A673 (cell line): ENCODE measurements around the gene LIX1L. TPM values are rescaled to one million over a fixed set of nuclear protein-coding genes. Genes with fewer than 3 reads are reported as not detected.

ENCODE experiments used
- BruUV-seq: library from RNA; stranded (reverse); fragments of 400-500 nt; replicated peaks from 2 replicates; lab custom pipeline; 2021; lab: Mats Ljungman, UMichigan
- CTCF ChIA-PET: fragments of 300-600 bp; sonication (Branson Sonifier 250); formaldehyde crosslinking; loops from one replicate; lab custom pipeline; 2022; ENCODE audit warnings: antibody characterized with exemption; lab: Charles Lee
- POLR2A ChIA-PET: fragments of 300-600 bp; sonication (Branson Sonifier 250); formaldehyde crosslinking; loops from one replicate; lab custom pipeline; 2022; ENCODE audit warnings: antibody characterized with exemption; ENCODE audit not compliant: low non-redundant PET; lab: Charles Lee
- DNase-seq: peaks from one replicate; pipeline ENCODE4 v3.0.0-alpha.2; 2015; ENCODE audit warnings: low spot score
- H3K27ac ChIP-seq: fragments of 200-600 bp; sonication (generic); 2 replicates; pipeline ENCODE4 v1.5.1; 2016; ENCODE audit warnings: mixed run types, low read depth, mild to moderate bottlenecking, mixed read lengths, antibody characterized with exemption, low read length; ENCODE audit not compliant: poor library complexity, severe bottlenecking
- H3K27me3 ChIP-seq: fragments of 200-600 bp; sonication (generic); replicated peaks from 2 replicates; pipeline ENCODE4 v1.6.1; 2017; ENCODE audit warnings: mixed run types, low read depth, mild to moderate bottlenecking, mixed read lengths, antibody characterized with exemption, low read length; ENCODE audit not compliant: insufficient read depth, poor library complexity
- H3K36me3 ChIP-seq: fragments of 200-600 bp; sonication (generic); 2 replicates; pipeline ENCODE4 v1.6.1; 2016; ENCODE audit warnings: mixed run types, mild to moderate bottlenecking, mixed read lengths, antibody characterized with exemption, low read length; ENCODE audit not compliant: insufficient read depth, poor library complexity, severe bottlenecking
- H3K4me1 ChIP-seq: fragments of 200-600 bp; sonication (generic); 2 replicates; pipeline ENCODE4 v1.6.1; 2017; ENCODE audit warnings: mixed run types, mild to moderate bottlenecking, mixed read lengths, antibody characterized with exemption, low read length; ENCODE audit not compliant: insufficient read depth, poor library complexity, severe bottlenecking
- H3K4me3 ChIP-seq: fragments of 200-600 bp; sonication (generic); 2 replicates; pipeline ENCODE4 v1.5.1; 2016; ENCODE audit warnings: low read depth, mixed run types, mild to moderate bottlenecking, mixed read lengths, low read length; ENCODE audit not compliant: poor library complexity, severe bottlenecking
- H3K9me3 ChIP-seq: fragments of 200-600 bp; sonication (generic); 2 replicates; pipeline ENCODE4 v1.6.1; 2016; ENCODE audit warnings: mixed run types, low read depth, mild to moderate bottlenecking, mixed read lengths, antibody characterized with exemption, low read length; ENCODE audit not compliant: poor library complexity, severe bottlenecking
- EZH2 ChIP-seq: fragments of 200-600 bp; sonication (generic); IDR thresholded peaks from 2 replicates; pipeline ENCODE4 v1.6.1; 2017; ENCODE audit warnings: borderline replicate concordance, low read depth, mild to moderate bottlenecking, mixed read lengths, antibody characterized with exemption, low read length; ENCODE audit not compliant: poor library complexity, severe bottlenecking
- intact Hi-C: fragments of 100-400 bp; cut with micrococcal nuclease; formaldehyde crosslinking; loops from one replicate; pipeline ENCODE4 v1.10.0; 2022; ENCODE audit not compliant: unreplicated experiment
- total RNA-seq: library from RNA; stranded (reverse); gene quantifications from 2 replicates; pipeline ENCODE4 v1.2.3, GENCODE V29; 2021
- TF ChIP-seq, protein P1 (sequence below): fragments of 300-800, 200-600 bp; sonication (generic); conservative IDR thresholded peaks from 2 replicates; pipeline ENCODE4 v1.5.1; 2017; ENCODE audit warnings: low read depth, mild to moderate bottlenecking, antibody characterized with exemption, low read length, moderate library complexity, mixed read lengths

Gene LIX1L
- total RNA-seq, 1 experiment from 2014 or later: 40.1 TPM

DNA sequence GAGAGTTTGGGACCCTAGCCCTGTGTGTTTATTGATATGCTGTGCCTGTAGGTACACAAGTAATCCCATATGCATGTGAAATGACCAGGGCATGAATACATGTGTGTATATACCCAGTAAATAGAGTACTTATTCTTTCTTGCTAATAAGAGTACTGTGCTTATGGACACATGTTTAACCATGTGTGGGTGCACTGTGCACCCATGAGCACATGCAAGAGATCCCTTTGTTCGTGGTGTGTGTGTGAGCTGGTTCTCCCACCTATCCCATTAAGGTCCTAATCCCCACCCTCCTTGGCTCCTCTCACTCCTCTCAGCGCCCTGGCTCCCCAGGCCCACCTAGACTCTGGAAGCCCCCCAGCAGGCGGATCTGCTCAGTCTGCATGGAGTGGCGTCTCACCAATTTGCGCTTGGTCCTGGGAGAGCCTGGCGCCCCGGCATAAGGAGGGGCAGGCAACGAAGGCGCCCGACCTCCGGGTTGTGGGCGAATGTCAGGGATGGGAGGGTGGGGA lies 2.2 kb upstream of the LIX1L start:
- no peaks in the 10 kb centered on the region for H3K36me3 ChIP-seq
- CTCF ChIA-PET: no interaction called here
- peaks cover 48% of the 10 kb centered on the region for H3K4me1 ChIP-seq
- no TSS peak for BruUV-seq
- no peaks in the 10 kb centered on the region for H3K9me3 ChIP-seq
- intact Hi-C loops: loop anchor here (5.0 kb wide), 2 partner anchors 33 to 103 kb away; partner anchors contain the start of genes PIAS3 and RBM8A
- TF ChIP-seq, protein P1, sequence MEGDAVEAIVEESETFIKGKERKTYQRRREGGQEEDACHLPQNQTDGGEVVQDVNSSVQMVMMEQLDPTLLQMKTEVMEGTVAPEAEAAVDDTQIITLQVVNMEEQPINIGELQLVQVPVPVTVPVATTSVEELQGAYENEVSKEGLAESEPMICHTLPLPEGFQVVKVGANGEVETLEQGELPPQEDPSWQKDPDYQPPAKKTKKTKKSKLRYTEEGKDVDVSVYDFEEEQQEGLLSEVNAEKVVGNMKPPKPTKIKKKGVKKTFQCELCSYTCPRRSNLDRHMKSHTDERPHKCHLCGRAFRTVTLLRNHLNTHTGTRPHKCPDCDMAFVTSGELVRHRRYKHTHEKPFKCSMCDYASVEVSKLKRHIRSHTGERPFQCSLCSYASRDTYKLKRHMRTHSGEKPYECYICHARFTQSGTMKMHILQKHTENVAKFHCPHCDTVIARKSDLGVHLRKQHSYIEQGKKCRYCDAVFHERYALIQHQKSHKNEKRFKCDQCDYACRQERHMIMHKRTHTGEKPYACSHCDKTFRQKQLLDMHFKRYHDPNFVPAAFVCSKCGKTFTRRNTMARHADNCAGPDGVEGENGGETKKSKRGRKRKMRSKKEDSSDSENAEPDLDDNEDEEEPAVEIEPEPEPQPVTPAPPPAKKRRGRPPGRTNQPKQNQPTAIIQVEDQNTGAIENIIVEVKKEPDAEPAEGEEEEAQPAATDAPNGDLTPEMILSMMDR: no peak
- TF ChIP-seq EZH2: no peak
- H3K4me3 ChIP-seq: peak overlapping the region; percentile 71
- DNase-seq: no peak
- H3K27ac ChIP-seq: peak overlapping the region; percentile 28
- POLR2A ChIA-PET: interaction anchor here (0.6 kb wide), 1 partner anchor 44 kb away, joined by 5 read pairs; no protein-coding TSS in a partner anchor
- no peaks in the 10 kb centered on the region for H3K27me3 ChIP-seq

DNA sequence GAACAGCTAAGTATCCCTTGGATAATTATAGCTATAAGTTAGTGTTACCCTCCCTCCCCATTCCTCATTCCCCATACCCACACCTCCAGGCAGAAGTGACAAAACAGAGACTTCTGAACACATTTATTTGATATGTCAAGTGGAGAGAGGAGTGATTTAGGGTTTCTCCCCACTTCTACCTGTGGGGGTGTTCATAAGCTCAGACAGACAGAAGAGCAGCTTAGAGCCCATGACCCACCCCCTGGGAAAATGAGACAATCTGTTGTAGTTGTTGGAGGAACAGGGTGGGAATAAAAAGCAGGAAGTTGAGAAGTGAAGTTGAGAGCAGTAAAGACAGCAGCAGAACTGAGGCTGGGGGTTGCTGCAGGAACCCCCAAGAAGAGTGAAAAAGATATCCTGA lies 1.5 kb upstream of the LIX1L start:
- CTCF ChIA-PET: no interaction called here
- intact Hi-C loops: loop anchor here (5.0 kb wide), 1 partner anchor 102 kb away; the partner anchor contains the start of gene PIAS3
- POLR2A ChIA-PET: no interaction called here

DNA sequence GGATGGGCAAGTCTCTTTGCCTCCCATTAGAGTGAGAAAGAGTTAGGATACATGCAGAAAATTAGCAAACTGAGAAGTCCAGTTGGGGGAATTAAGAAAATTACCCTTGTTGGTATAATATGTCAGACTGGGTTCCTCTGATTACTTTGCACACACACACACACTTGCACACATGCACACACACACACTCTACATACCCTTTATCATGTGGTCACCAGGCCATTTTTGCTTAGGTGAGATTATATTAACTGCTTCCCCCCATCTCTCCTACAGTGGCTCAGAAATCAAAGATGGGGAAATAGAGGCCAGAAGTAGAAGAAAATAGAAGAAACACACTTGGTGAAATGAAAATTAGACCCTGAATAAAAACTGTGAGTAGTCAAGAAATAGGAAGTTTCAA lies 917 bp upstream of the LIX1L start:
- ChIA-PET CTCF (interaction anchor here (1.2 kb wide), 2 partner anchors 19 to 31 kb away, joined by 4 to 5 read pairs; partner anchors contain the start of gene RBM8A), POLR2A (no interaction called here)
- Histone ChIP-seq H3K4me1 (peaks cover 53% of the 10 kb centered on the region), H3K4me3 (no peak overlapping the region), H3K27ac (no peak overlapping the region), H3K9me3 (no peaks in the 10 kb centered on the region), H3K36me3 (no peaks in the 10 kb centered on the region), H3K27me3 (no peaks in the 10 kb centered on the region)
- BruUV-seq: no TSS peak
- no peak for DNase-seq
- intact Hi-C loops: loop anchor here (5.0 kb wide), 1 partner anchor 101 kb away; the partner anchor contains the start of gene PIAS3
- TF ChIP-seq EZH2: no peak
- TF ChIP-seq, protein P1: no peak

More for the DNA sequence above, 1.5 kb upstream of the LIX1L start:
- Histone ChIP-seq H3K36me3 (no peaks in the 10 kb centered on the region), H3K27ac (no peak overlapping the region), H3K4me1 (peaks cover 55% of the 10 kb centered on the region), H3K9me3 (no peaks in the 10 kb centered on the region), H3K4me3 (no peak overlapping the region), H3K27me3 (no peaks in the 10 kb centered on the region)
- TF ChIP-seq EZH2: no peak
- TF ChIP-seq, protein P1: no peak
- DNase-seq: no peak
- BruUV-seq: no TSS peak
